NCI-H2227 treated with DMSO at 0.1 percent for 48 hours (cell line): ENCODE results near the gene PRICKLE1.
"Not testable (repeated sequence)": the region's sequence is repeated elsewhere in the genome, so short reads cannot be mapped to it uniquely, and the experiment has no call there.

Experiments
- DNase-seq: peaks from one replicate; lab custom pipeline; 2025; lab: John Stamatoyannopoulos, UW

The PRICKLE1 gene

GRCh38 chr12:42556917-42557316, 32.6 kb downstream of the PRICKLE1 start:
- no peak for DNase-seq

DNA sequence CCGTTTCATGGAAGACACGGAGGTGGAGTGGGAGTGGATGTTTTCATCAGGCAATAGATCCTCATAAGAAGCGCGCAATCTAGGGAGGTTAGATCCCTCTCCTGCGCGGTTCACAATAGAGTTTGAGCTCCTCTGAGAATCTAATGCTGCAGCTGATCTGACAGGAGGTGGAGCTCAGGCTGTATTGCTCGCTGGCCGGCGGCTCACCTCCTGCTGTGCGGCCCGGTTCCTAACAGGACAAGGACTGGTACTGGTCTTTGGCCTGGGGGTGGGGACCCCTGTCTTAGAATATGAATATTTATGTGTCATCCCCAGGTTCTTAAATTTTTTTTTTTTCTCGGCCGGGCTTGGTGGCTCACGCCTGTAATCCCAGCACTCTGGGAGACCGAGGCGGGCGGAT, 36.7 kb downstream of the PRICKLE1 start:
- DNase-seq = no peak

- DNase-seq = no peak
Observed at GRCh38 chr12:42550800-42551199, 38.7 kb downstream of the PRICKLE1 start.

- DNase-seq = no peak
Observed at GRCh38 chr12:42546709-42547108, 42.8 kb downstream of the PRICKLE1 start.

DNA sequence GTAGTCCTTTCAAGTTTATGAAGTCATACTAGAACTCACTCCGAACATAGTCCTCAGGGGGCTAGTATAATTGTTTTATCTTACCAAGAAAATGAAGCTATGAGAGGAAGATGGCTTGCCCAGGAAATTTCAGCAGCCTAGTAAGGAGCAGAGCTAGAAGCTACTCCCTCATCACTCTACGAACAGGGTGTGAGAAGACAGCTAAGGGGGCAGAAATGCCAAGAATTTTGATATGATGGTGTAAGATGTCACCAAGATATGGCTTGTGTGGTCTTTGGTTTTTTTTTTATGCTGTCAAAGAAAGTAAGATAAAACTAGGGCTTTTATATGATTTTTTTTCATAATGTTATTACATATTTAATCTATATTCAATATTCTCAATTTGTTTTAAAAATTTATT, 47.6 kb downstream of the PRICKLE1 start:
- no peak for DNase-seq

GRCh38 chr12:42541308-42541707, 48.2 kb downstream of the PRICKLE1 start:
- DNase-seq = not testable (repeated sequence)

GRCh38 chr12:42539696-42540095, 49.9 kb downstream of the PRICKLE1 start:
- no peak for DNase-seq

DNA sequence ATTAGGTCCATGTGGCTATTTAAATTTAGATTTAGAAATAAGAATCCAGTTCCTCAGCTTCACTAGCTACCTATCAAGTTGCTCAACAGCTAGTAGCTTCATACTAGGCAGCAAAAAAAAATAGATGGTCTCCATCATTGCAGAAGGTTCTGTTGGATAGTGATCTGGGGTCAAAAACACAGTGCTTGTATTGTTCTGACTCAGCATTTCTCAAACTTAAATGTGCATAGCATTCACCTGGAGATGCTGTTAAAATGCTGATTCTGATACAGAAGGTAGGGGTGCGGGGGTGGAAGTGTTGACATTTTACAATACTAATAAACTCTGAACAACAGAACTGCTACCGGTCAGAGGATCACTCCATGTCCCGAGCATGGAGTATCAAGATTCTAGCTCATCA, 51.3 kb downstream of the PRICKLE1 start:
- no peak for DNase-seq

GRCh38 chr12:42534184-42534838, 55.2 kb downstream of the PRICKLE1 start:
- DNase-seq = no peak

DNA sequence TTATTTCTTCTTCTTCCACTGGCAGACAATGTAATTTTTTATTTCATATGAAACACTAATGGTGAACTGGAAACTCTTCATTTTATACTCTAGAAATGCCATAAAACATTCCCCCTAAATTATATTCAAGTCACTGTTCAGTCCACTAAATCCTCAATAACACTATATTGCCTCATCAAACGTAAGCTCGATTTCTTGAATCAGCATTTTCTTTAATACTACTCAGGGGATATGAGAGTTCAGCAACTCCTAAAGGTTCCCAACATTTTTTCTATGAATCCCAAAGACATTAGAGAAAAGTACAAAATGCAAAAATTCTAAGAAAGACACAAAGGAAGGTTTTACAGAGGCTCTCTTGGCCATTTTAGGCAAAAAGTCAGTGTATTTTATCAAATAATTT, 59.3 kb downstream of the PRICKLE1 start:
- no peak for DNase-seq

DNA sequence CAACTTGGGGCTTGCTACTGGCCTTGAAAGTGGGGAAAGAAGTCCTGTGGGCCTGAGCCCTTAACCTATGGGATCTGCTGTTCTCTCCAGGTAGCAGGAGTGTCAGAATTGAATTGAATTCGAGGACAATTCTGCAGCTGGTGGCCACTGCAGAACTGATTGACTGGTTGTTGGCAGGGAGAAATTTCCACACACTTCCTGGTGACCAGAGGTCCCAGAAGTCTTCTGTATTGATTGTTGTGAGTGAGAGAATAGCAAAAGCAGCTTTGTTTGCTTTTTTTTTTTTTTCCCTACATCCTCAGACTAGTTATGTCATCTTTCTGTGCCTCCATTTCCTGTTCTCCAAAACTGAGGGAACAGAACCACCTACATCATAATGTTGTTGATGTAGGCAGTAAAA, 64.1 kb downstream of the PRICKLE1 start:
- no peak for DNase-seq

GRCh38 chr12:42524716-42525115, 64.8 kb downstream of the PRICKLE1 start:
- DNase-seq = no peak

DNA sequence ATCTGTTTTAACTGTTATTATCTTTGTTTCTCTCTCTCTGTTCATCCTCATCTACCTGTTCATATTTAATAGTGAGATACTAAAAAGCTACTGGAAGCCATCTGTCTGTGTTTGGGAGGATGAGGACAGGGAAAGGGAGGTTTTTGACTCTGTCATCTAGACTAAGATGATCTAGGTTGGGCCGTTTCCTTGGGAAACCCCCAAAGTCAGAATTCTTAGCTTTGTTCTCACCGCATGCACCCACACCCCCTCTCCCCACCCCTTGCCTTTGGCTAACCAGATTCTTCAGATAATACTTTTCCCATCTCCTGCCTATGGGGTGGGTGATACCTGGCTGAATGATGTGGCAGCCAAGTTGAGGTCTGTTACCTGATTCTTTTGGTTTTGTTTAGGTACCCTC, 73.0 kb downstream of the PRICKLE1 start:
- DNase-seq = no peak

DNA sequence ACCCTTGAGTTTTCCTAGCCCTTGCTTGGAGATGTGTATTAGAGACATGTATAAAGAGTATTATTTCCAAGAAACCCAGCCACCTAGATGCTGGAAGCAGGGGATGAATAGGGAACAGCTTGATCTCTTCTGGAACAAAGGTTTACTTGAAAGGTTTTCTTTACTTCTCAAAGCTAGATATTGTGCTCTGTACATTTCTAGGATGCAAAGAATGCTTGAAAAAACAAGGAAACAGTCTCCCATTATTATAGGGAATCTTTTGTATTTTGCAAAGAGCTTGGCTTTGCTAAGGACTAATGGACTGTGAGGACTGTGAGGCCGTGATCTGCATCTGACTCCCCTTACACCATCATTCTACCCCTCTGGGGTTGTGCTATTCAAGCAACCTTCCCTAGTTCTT, 77.9 kb downstream of the PRICKLE1 start:
- no peak for DNase-seq

DNA sequence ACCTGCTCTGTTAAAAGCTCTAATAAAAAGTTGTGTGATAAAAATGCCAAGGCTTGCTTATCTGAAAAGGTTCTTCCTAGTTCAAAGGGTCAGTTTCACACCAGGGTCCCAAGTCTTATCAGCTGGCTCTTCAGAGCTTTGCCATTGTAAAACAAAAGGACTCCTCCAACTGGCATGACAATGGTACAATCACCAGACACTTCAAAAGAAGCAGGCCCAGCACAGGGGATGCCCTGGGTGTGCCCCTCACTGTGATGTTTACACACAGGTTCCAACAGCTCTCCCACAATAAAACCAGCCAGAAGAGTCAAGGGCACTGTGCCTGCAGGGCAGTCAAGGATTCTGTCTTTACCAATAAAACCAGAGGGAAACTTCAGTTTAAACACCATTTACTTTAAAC, 78.7 kb downstream of the PRICKLE1 start:
- DNase-seq = no peak

GRCh38 chr12:42508913-42509460, 80.6 kb downstream of the PRICKLE1 start:
- DNase-seq = no peak

- DNase-seq = no peak
Observed at GRCh38 chr12:42507565-42507964, 82.0 kb downstream of the PRICKLE1 start.

- DNase-seq = no peak
Observed at GRCh38 chr12:42507081-42507480, 82.5 kb downstream of the PRICKLE1 start.

DNA sequence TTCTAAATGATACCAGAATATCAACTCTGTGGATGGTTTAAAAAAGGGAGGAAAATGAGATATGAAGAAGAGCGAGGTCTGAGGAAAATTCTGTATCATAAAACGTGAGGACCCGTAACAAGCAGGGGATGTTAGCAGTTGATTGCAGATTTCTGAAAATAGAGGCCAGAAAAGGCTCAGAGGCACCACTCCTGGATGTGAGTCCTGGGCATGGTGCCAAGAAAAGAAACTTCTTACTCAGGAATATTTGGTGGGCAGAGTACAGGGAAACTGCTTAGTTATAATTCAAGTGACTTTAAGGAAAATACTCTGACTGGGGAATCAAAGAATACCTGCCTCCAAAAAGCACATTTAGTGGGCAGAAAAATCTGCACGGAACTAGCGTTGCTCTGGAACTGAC, 85.5 kb downstream of the PRICKLE1 start:
- DNase-seq = no peak

DNA sequence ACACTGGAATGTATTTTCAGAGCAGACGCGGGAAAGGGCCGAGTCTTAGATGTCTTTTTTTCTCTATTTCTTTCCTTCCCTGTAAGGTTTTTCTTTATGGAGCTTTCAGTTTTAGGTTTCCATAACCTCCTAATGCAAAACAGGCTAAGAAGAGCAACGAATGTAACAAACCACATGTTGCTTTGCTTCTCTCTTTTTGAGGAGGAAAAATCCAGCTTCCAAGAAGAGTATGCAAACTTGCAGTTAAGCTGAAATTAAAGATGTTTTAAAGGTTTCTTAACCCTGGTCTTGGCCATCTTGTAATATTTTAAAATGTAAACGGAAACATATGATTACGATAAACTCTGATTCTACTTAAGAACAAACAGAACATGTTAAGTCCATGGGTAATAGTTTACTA, 86.9 kb downstream of the PRICKLE1 start:
- no peak for DNase-seq

- DNase-seq = no peak
Observed at GRCh38 chr12:42498549-42499247, 90.8 kb downstream of the PRICKLE1 start.

DNA sequence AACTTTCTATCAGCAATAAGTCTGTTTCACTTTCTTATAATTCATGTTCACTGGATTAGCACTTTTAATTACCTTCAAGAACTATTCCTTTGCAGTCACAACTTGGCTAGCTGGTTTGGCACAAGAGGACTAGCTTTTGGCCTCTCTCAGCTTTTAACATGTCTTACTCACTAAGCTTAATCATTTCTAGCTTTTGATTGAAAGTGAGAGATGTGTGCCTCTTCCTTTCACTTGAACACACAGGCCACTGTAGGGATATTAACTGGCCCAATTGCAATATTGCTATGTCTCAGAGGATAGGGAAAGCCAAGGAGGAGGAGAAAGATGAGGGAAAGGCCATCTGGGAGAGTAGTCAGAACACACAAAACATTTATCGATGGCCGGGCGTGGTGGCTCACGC, 92.7 kb downstream of the PRICKLE1 start:
- DNase-seq = no peak

GRCh38 chr12:42495244-42495643, 94.3 kb downstream of the PRICKLE1 start:
- DNase-seq = no peak

DNA sequence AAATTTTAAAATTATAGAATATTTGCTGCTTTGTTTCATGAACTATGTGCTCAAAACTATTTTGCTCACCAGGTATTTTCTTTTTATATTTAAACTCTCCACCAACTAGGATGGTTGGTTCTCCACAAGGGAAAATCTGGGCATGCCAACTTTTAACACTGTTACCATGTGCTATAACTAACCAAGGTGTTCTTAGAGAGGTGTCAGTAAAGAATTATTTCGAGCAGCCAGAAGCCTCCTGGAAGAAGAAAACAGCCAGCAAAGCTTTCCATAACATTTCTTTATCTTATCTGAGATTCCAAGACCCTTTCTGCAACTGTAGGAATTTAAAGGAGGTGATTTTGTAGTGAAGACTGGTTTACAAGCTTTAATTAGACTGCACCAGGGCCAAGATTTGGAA, 97.3 kb downstream of the PRICKLE1 start:
- no peak for DNase-seq
